SIG-M5 (cell line): ENCODE measurements around the gene TSPAN11.

Source experiments
- DNase-seq: peaks from one replicate; lab custom pipeline; 2025; lab: John Stamatoyannopoulos, UW

The TSPAN11 gene

DNA sequence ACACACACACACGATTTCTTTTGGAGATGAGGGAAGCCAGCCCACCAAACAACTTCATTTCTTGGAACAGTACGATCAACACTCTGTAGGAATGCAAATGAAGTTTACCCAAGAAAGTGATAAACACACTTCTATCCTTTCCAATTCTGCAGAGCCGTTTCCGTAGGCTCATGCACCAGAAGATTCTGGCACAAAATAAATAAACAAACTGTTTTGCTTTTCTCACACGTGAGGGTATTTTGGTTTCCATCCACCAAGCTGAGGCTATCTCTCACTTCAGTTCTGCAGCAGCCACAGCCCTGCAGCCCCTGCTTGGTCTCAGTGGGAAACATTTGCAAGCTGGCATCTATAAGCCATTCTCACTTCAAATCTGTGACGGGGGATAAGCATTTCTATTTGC, 15.3 kb upstream of the TSPAN11 start:
- no peak for DNase-seq

DNA sequence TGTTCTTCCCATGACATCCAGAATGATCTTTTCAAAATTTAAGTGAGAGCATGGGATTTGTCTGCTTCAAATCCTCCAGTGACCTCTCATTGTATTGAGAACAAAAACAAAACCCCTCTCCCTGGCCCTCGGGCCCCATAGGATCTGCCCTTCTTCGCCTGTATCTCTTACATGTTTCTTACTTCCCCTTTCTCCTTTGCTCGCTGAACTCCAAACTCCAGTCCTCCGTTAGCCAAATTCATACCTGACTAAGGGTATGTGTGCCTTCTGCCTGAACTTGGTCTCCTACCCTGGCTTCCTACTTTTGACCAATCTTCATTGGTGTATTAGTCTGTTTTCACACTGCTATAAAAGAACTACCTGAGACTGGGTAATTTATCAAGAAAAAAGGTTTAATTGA, 13.2 kb upstream of the TSPAN11 start:
- DNase-seq, result no peak

DNA sequence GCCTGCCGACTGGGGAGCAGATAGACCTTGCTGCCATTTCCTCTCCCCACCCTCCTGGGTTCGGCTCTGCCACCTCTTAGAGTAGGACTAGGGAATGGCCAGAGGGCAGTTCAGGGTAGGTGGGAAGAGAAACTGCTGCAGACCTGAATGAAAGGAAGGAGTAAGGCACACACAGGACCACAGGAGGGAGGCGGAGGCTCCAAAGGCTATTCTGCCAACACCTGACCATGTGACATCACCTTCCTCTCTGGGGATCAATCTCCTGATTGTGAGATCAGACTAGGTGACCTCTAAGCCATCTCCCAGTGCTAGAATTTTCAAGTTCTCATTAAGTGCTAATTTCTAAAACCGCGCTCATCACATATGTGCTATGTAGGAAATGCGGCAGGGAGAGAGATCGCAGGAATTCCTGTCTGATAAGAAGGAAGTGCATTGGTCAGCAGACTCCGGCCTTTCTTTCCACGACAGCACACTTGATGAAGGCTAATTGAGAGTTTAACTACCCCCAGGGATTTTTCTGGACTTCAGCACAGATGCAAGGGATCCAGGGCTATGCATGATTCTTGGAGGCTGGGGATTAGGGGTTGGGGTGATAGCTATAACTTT, 11.5 kb upstream of the TSPAN11 start:
- DNase-seq, result no peak

DNA sequence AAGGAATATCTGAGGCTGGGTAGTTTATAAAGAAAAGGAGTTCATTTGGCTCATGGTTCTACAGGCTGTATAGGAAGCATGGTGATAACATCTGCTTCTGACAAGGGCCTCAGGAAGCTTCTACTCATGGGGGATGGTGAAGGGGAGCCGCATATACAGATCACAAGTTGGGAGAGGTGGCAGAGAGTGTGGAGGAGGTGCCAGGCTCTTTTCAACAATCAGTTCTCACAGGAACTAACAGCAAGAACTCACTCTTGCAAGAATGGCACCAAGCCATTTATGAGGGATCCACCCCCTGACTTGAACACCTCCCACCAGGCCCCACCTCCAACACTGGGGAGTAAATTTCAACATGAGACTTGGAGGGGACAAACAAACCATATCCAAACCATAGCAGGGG, 3.5 kb upstream of the TSPAN11 start:
- no peak for DNase-seq

DNA sequence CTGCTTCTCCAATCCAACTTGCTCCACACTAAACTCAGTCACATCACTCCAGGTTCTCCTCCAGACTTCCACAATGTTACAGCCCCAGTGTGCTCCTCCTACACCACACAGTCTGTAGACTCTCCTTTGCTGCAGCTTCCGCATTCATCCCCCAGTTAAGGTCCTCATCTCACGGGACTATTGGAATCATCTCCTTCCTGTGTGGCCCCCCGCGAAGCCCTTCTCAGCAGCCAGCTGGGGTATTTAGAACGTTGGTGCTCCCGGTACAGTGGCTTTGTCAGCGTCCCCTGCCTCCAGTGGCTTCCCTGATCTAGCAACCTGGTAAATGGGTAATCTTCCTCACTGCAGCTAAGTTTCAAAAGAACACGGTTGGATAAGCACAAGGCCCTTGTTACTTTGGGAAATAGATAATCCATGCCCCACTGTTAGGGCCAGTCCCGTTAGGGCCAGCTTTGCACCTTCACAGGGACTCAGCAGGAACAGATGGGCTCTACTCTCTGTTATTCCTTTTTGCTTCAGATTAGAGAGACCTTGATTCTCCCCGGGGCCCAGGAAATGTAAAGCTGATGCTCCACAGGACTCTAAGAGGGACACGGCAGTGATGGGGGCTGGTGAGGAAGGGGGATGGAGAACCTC, 823 bp upstream of the TSPAN11 start:
- no peak for DNase-seq

DNA sequence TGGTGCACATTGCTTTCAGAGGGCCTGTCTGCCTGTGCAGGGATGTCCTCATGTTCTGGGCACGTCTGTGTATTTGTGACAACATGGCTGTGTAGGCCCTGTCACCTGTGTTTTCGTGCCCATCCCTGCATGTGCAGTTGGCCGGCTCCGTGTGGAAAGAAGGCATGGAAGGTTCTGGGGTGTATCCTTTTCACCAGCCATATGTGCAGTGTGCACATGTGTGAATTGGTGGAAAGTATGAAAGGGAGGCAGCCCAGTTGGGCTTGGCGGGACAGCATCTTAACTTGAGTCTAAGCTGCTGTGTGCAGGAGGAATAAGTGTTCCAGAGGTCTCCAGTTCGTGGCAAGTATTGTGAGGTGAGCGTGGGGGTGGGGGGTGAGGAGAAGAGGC, 669 bp downstream of the TSPAN11 start:
- no peak for DNase-seq

DNA sequence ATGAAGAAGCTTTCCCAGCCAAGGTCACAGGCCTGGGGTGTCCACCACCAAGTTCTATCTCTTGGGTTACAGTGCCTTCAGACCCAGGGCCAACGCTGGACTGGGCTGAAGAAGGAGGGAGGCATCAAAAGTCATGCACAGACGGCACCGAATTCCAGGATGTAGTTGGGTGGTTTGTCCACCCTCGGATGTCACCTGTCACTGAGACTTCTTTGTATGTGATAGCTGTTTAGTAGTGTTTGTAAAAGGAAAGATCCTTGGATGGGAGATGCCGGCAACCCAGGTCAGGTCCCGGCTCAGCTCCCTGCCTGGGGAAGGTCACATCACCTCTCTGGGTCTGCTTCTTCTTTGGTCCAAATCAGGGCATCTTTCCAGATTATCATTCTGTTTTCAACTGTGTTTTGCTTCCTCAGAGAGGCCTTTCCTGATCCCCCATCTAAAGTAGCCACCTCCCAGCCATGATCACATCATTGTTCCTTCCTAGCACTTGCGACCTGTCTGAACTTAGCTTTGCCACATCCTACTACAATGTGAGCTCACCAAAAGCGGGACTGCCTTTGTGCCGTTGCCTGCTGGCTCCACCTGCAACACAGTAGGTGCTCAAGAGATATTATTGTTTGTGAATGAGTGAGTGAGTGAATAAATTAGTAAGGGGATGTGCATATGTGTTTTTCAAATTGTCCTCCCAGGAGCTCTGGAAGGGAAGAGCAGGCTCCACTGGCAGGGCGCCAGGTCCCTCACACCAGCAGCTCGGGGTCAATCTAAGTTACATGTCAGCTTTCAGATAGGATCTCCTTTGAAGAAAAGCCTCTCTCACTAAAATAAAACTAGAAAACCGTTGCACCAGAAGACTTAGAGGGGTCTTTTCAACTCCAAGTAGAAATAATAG, 2.1 kb downstream of the TSPAN11 start:
- DNase-seq, result no peak

DNA sequence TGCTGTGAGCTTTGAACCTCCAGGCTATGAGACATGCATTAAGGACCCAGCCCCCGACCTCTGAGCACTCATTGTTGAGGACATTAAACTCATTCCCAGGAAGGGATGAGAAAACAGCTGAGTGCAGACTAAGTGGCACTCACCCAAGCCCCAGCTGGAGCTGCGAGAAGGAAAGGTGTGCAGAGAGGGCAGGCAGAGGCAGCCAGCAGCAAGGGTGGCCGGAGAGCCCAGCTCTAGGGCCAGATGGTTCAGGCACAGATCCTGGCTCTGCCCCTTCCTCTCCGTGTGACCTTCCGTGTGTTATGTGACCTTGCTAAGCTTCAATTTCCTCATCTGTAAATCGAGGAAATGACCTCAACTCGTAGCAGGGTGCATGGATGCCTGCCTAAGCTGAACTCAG, 3.7 kb downstream of the TSPAN11 start:
- no peak for DNase-seq

DNA sequence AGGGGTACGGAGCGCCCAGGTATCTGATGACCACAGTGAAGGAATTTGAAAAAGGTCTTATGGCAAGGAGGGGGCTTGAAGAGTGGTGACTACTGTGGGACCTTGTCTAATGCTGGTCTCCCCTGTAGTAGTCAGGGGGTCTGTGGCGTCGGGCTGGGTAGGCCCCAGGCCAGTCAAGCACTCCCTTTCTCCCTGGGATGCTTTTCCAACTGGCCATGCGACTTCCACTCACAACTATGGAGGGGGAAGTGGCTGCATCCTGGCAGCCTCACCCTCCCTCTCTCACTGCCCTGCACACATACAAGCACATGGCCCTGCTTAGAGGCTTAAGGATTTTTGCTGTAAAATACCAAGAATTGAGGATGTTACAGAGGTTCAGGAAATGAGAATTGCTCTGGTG, 4.1 kb downstream of the TSPAN11 start:
- no peak for DNase-seq

DNA sequence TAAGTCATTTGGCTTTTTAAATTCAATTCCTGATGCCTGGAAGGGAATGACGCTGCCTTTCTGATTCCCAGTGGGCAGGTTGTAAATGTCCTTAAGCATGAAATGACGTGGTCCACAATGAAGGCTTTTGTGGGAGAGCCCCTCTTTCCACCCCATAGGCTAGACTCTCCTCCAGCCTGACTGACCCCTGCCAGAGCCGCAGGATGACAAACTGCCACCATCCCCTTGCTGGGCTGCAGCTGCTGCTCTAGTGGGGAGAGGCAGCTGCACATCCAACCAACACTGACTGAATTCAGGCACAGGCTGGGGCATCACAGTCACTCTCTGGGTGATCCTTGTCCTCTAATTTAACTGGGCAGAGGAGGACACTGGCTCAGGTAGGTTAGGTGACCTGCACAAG, 6.3 kb downstream of the TSPAN11 start:
- no peak for DNase-seq

DNA sequence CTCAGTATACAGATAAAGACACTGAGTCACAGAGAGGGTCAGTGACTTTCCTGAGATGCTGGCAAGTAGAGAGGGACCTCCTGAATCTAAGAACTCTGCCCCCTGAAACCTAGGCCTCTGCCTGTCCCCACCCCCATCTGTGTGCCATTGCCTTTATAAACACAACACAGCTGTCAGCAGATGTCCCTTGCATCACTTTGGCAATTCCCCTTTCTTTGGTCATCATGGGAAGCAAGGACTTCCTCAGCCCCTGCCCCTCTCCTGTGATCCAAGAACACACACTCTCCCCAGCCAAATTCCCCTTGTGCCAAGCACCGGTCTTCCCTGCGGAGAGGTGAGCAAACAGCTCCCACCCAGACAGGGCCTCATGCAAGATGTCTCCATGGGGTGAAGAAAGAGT, 8.3 kb downstream of the TSPAN11 start:
- no peak for DNase-seq

DNA sequence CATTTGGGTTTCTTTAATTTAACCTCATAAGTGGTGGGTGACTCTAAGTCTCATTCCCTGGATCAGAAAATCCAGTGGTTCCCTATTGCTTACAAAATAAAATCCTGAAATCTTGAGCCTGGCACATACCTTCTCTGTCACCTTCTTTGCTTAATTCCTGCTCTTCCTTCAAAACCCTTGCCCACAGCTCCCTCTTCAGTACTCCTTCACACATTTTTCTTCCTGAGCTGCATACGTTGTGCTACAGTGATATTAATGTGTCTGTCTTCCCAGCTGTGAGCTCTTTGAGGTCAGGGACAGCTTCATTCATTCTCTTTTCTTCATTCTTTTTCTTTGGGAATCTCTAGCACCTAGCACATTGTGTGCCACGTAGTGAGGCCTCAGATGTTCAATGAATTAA, 9.5 kb downstream of the TSPAN11 start:
- DNase-seq, result no peak

DNA sequence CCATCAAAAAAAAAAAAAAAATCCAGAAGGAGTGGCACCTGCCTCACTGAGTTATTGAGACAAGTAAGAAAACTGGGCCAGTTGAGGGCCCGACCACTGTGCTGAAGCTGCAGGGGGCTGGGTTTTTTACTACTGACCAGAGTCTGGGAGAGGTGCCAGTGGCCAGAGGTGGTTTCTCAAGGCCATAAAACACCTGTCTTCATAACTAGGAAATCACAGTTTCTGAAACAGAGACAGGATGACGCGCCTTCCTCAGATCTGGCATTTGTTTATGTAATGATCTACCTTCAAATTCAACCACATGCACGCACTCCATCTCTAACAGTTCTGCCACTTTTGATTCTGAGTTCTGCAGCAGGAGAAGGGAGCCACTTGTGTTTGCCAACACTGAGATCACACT, 12.7 kb downstream of the TSPAN11 start:
- no peak for DNase-seq

DNA sequence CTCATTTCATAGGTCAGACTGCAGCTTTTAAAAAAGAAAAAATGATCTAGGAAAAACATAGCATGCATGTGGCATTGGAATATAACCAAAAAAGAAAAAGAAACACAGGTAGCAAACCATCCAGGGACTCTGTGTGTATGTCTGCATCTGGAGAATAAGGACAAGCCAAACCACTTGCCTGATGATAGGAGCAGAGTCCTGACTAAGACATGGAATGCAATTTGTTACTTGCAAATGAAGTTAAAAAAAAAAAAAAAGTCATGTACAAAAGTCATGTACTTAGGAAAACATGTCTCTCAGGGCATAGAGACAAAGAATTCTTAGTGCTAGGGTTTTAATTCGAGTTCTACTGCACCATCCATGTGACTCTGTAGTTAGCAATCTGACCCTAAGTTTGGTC, 15.9 kb downstream of the TSPAN11 start:
- no peak for DNase-seq

DNA sequence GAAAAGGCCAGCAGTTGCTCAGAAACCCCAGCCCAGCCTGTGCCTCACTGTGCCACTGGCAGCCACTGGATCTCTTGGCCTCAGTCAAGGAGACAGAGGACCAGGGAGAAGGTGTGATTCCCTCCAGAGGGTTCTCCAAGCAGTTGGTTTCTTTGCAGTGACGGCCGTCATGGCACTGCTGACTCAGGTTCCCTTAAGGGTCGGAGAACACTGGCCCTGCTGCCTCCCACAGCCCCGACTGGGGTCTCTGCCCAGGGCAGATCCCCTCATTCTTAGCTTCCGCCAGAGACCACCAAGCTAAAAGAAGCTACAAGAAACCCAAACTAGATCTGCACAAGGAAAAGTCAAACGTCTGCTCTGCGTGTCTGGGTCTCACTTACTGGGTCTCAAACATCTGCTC, 16.4 kb downstream of the TSPAN11 start:
- no peak for DNase-seq

DNA sequence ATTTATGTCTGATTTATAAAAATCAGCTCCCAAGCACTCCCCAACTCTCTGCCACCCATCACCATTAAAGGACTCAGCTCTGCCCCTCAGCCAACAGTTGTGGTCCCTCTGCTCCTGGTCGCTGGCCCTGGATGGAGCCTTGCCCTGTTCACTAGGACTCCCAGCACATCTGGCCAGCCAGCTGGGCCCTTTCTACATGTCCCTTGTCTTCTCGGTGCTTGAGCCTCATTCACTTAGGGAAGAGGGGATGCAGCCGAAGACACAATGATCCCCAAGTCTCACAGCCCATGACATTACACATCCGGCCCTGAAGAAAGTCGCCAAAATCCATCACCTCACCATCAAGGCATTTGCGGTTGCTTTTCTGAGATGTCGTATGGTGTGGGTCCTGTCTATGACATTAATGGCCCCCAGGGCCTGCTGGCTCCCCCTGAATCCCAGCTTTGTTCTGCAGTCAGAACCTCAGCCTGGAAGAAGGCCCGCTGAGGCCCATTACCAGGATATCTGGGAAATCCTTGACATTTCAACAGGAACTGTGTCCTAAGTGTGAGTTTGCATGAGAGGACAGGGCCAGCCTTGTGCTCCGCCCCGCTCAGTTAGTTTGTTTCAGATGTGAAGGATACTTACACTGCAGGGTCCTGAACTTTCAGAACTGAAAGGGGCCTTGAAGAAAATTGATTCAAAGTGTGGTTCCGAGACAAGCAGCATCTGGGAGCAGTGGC, 19.1 kb downstream of the TSPAN11 start:
- no peak for DNase-seq

DNA sequence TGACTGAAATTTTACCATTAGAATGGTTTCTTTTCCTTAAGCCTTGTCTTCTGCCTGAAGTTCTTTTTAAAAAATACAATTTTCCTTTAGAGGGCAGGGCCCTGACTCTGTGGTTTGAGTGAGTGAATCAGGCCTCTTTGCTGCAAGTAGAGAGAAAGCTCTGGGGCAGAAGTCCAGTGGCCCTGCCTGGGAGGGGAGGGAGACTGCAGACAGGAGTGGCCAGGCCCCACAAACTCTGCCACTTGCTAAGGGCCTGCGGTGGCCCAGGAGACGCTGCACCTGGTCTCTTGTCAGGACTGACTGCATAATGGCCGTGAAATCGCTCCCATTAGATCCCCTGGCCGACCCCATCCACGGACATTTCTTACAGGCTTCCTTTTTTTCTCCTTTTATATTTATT, 25.5 kb downstream of the TSPAN11 start:
- DNase-seq, result no peak

DNA sequence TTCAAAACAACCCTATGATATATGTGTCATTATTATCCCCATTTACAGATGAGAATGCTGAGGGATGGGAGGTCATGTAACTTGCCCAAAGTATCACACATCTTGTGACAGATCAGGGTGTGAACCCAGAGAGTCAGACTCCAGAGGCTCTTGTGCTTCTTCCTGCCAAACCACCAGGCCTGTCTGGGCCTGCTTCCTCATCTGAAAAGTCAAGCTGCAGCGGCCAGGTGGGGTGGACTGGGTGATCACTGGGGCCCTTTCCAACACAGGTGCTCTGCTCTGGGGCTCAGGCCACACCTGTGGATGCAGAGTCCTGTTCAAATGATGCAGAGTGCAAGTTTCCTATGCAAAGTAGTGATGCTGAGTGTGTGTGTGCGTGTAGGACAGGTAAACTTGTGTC, 26.7 kb downstream of the TSPAN11 start:
- no peak for DNase-seq

DNA sequence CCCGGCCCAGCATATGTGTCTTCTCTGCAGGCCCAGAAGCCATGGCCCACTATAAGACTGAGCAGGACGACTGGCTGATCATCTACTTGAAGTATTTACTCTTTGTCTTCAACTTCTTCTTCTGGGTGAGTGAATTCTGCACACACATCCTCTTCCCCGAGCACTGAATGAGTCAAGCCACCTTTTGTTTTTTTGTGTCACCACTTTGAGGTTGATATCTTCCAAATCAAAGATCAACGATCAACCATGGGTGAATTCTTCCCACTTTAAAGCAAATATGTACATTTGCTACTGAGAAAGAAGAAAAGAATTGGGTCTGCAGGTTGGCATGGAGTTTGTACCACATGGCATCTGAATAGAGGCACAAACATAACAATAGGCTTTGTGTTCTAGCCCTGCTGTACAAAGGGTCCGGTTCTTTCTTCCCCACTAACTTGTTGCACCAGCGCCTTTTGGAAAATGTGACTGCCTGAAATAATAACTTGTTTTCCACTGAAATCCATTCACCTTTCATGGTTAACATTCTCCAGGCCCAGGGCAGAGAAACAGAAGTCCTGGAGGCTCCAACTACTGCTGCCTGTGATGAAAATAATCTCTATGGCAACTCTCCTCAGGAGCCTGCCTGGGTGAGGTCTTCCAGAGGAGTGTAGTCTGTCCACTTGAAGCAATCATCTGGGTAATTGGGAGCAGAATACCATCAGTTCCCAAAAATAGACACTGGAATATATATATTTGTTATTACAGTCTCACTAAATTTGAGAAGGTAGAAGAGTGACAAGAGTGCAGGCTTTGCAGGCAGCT, 27.6 kb downstream of the TSPAN11 start:
- DNase-seq, result no peak

DNA sequence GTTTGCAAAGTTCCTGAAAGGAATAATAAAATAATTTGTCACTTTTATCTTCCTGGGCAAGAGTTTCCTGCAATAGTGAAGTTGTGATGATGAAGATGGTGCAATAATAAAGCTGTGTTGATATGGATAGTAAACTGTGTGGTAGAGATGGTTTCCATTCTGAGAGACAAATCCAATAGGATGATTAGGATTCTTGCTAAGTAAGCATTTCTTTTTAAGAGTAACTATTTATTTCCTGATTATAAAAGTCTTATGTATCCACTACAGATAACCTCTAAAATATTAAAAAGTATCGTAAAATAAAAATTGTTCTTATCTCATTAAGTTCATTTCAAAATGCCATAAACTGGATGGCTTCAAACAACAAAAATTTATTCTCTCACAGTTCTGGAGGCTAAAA, 28.7 kb downstream of the TSPAN11 start:
- no peak for DNase-seq

DNA sequence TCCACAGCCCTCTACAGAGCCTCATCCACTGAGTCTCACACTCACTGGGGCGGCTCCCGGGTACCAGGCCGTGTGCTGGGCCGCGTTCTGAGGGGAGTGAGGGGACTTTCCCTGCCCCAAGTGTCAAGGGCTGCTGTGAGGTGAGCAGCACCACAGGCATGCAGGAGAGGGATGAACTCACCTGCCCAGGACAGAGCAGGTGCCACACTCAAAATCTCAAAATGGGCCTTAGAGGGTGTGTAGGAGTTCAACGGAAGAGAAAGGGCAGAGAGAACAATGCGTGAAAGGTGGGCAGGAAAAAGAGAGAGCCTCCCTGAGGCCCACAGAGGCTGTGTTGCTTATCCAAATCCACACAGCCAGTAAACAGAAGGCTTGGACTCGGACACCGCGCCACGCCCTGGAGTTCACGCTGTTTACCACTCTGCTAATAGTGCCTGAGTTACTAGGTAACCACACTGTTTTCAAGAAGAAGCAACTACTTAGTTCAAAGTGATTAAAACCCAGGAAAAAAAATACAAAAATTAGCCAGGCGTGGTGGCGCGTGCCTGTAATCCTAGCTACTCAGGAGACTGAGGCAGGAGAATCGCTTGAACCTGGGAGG, 32.7 kb downstream of the TSPAN11 start:
- no peak for DNase-seq
